ENCODE measurements around the gene TPM1.

The TPM1 gene

DNA sequence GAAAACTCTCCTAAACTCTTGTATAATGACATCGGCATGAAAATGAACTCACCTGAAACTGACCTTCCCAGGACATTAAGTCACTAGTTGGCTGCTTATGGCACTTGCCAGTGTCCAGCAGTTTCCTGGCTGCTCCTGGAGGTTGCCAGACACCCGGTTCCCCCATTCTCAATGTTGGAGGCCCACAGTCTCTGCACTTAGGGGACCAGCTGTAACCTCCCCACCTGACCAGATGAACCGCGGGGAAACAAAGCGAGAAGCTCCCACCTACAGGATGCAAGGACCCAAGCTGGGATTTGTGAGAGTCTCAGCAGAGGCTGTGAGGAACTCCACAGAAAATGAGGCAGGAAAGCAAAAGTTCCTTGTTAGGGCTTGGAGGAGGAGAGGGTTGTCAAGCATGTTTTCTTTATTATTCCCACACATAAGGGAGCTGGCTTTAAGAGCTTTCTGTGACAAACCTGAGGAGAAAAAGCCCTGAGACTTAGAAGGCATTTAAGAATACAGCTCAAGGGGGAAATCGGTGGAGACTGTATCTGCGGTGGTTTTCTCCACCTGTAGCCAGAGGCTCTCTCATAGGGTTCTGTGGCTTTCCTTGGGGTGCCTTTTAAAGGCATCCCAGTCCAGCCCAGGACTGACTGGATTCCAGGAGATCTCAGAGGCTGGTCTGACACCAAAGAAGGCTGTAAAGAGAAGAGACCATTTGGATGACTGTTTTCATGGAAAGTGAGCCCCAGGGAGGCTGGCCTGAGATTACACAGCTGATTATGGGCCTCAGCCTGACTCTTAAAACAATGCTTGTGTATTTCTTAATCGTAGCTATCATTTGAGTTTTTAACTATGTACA is 4.6 kb downstream of the TPM1 start:
- in situ Hi-C loops (cut with HindIII; ENCODE audit: low sequenced_read_pairs) = loop anchor here (10.0 kb wide), 1 partner anchor 162 kb away; no protein-coding TSS in a partner anchor
- H3K4me3 ChIP-seq (ENCODE audit: low read depth, low read length) = peak overlapping the region; percentile 97
- DNase-seq (ENCODE audit: low read depth) = no peak
- TF ChIP-seq, protein P1, sequence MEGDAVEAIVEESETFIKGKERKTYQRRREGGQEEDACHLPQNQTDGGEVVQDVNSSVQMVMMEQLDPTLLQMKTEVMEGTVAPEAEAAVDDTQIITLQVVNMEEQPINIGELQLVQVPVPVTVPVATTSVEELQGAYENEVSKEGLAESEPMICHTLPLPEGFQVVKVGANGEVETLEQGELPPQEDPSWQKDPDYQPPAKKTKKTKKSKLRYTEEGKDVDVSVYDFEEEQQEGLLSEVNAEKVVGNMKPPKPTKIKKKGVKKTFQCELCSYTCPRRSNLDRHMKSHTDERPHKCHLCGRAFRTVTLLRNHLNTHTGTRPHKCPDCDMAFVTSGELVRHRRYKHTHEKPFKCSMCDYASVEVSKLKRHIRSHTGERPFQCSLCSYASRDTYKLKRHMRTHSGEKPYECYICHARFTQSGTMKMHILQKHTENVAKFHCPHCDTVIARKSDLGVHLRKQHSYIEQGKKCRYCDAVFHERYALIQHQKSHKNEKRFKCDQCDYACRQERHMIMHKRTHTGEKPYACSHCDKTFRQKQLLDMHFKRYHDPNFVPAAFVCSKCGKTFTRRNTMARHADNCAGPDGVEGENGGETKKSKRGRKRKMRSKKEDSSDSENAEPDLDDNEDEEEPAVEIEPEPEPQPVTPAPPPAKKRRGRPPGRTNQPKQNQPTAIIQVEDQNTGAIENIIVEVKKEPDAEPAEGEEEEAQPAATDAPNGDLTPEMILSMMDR (IDR thresholded peaks at IDR 0.05; ENCODE audit: low read depth, low read length, missing control alignments) = no peak

- TF ChIP-seq, protein P1 (IDR thresholded peaks at IDR 0.05; ENCODE audit: low read depth, low read length, missing control alignments) = no peak
- H3K4me3 ChIP-seq (ENCODE audit: low read depth, low read length) = peak overlapping the region; percentile 97
- no peak for DNase-seq (ENCODE audit: low read depth)
- in situ Hi-C loops (cut with HindIII; ENCODE audit: low sequenced_read_pairs) = loop anchor here (10.0 kb wide), 1 partner anchor 163 kb away; no protein-coding TSS in a partner anchor
Observed at GRCh38 chr15:63047792-63048114, 5.2 kb downstream of the TPM1 start.

- in situ Hi-C loops (cut with HindIII; ENCODE audit: low sequenced_read_pairs) = loop anchor here (10.0 kb wide), 1 partner anchor 163 kb away; no protein-coding TSS in a partner anchor
- DNase-seq (ENCODE audit: low read depth) = peak; percentile 78
- TF ChIP-seq, protein P1 (IDR thresholded peaks at IDR 0.05; ENCODE audit: low read depth, low read length, missing control alignments) = peak; percentile 93
- H3K4me3 ChIP-seq (ENCODE audit: low read depth, low read length) = peak overlapping the region; percentile 97
Observed at GRCh38 chr15:63048115-63048775, 5.7 kb downstream of the TPM1 start.

- no peak for DNase-seq (ENCODE audit: low read depth)
- in situ Hi-C loops (cut with HindIII; ENCODE audit: low sequenced_read_pairs) = loop anchor here (10.0 kb wide), 1 partner anchor 164 kb away; no protein-coding TSS in a partner anchor
- peak overlapping the region; percentile 97 for H3K4me3 ChIP-seq (ENCODE audit: low read depth, low read length)
- TF ChIP-seq, protein P1 (IDR thresholded peaks at IDR 0.05; ENCODE audit: low read depth, low read length, missing control alignments) = no peak
Observed at GRCh38 chr15:63048776-63049665, 6.5 kb downstream of the TPM1 start.

- TF ChIP-seq, protein P1 (IDR thresholded peaks at IDR 0.05; ENCODE audit: low read depth, low read length, missing control alignments) = no peak
- DNase-seq (ENCODE audit: low read depth) = no peak
- peak overlapping the region; percentile 97 for H3K4me3 ChIP-seq (ENCODE audit: low read depth, low read length)
- in situ Hi-C loops (cut with HindIII; ENCODE audit: low sequenced_read_pairs) = loop anchor here (10.0 kb wide), 1 partner anchor 165 kb away; no protein-coding TSS in a partner anchor
Observed at GRCh38 chr15:63049783-63050371, 7.3 kb downstream of the TPM1 start.

All from astrocyte of the cerebellum (primary cell).